Measurements from ENCODE around the gene GNPNAT1.
"Not testable (repeated sequence)": the region's sequence is repeated elsewhere in the genome, so short reads cannot be mapped to it uniquely, and the experiment has no call there.

Gene GNPNAT1

GRCh38 chr14:52789118-52789517, 2.3 kb downstream of the GNPNAT1 start:
- no peak for DNase-seq

- no peak for DNase-seq
These were observed 4.5 kb downstream of the GNPNAT1 start for GRCh38 chr14:52786887-52787286.

- no peak for DNase-seq
These were observed 8.2 kb downstream of the GNPNAT1 start for GRCh38 chr14:52783206-52783605.

- DNase-seq: no peak
These were observed 9.8 kb downstream of the GNPNAT1 start for GRCh38 chr14:52781629-52782028.

- DNase-seq: no peak
These were observed 10.5 kb downstream of the GNPNAT1 start for GRCh38 chr14:52780893-52781292.

GRCh38 chr14:52778702-52779101, 12.7 kb downstream of the GNPNAT1 start:
- DNase-seq: no peak

GRCh38 chr14:52776816-52777215, 14.6 kb downstream of the GNPNAT1 start:
- DNase-seq: no peak

- no peak for DNase-seq
These were observed 21.5 kb downstream of the GNPNAT1 start for GRCh38 chr14:52769887-52770286.

- no peak for DNase-seq
These were observed 24.2 kb downstream of the GNPNAT1 start for GRCh38 chr14:52767058-52767833.

GRCh38 chr14:52762923-52763322, 28.5 kb downstream of the GNPNAT1 start:
- not testable (repeated sequence) for DNase-seq

- DNase-seq: no peak
These were observed 32.3 kb downstream of the GNPNAT1 start for GRCh38 chr14:52759145-52759544.

GRCh38 chr14:52755607-52756316, 35.6 kb downstream of the GNPNAT1 start:
- no peak for DNase-seq

- DNase-seq: no peak
These were observed 42.6 kb downstream of the GNPNAT1 start for GRCh38 chr14:52748647-52749292.

GRCh38 chr14:52741865-52742264, 49.5 kb downstream of the GNPNAT1 start:
- no peak for DNase-seq

GRCh38 chr14:52740751-52741150, 50.7 kb downstream of the GNPNAT1 start:
- DNase-seq: no peak

- DNase-seq: no peak
These were observed 53.0 kb downstream of the GNPNAT1 start for GRCh38 chr14:52738409-52738808.

- no peak for DNase-seq
These were observed 55.4 kb downstream of the GNPNAT1 start for GRCh38 chr14:52735921-52736489.

GRCh38 chr14:52733824-52734223, 57.6 kb downstream of the GNPNAT1 start:
- DNase-seq: no peak

- DNase-seq: no peak
These were observed 60.7 kb downstream of the GNPNAT1 start for GRCh38 chr14:52730709-52731111.

- DNase-seq: peak; percentile 98
These were observed 61.3 kb downstream of the GNPNAT1 start, which contains the start of gene STYX for GRCh38 chr14:52729925-52730708. STYX (plus strand) TSS chr14:52730166; CDS start chr14:52730475, 309 bp downstream.

- DNase-seq: no peak
These were observed 61.9 kb downstream of the GNPNAT1 start for GRCh38 chr14:52729585-52729924.

- DNase-seq: not testable (repeated sequence)
These were observed 62.4 kb downstream of the GNPNAT1 start for GRCh38 chr14:52729035-52729434.

GRCh38 chr14:52727509-52727908, 63.9 kb downstream of the GNPNAT1 start:
- not testable (repeated sequence) for DNase-seq
